Vagina (tissue), 2 donors: Measurements from ENCODE around the gene DDX10. TPM values are rescaled to one million over a fixed set of nuclear protein-coding genes. Genes with fewer than 3 reads are reported as not detected.

Source experiments
- DNase-seq, 2 donors: peaks; one replicate each; pipeline ENCODE4 v3.0.0-alpha.2; 2017; ENCODE audit errors: extremely low spot score in 2 of 2
- H3K27ac ChIP-seq: fragments of 200-600 bp; sonication (generic); one replicate; pipeline ENCODE4 v1.5.1; 2019
- H3K27me3 ChIP-seq: fragments of 200-600 bp; sonication (generic); one replicate; pipeline ENCODE4 v1.5.1; 2019
- H3K36me3 ChIP-seq, 2 donors: fragments of 200-600 bp; sonication (generic); one replicate each; pipeline ENCODE4 v1.5.1; 2017 to 2019
- H3K4me1 ChIP-seq: fragments of 200-600 bp; sonication (generic); one replicate; pipeline ENCODE4 v1.5.1; 2019
- H3K4me3 ChIP-seq, 2 donors: fragments of 200-600 bp; sonication (generic); 1 replicate in 1 of 2; 2 replicates in 1 of 2; pipeline ENCODE4 v1.5.1; 2016 to 2019
- H3K9me3 ChIP-seq: fragments of 200-600 bp; sonication (generic); one replicate; pipeline ENCODE4 v1.5.1; 2019
- POLR2A ChIP-seq, 2 donors: fragments of 450-650 bp; IDR thresholded peaks; one replicate each; pipeline ENCODE4 v1.6.1; 2017; ENCODE audit warnings: antibody characterized with exemption in 2 of 2, mild to moderate bottlenecking in 2 of 2, moderate library complexity in 2 of 2
- POLR2AphosphoS5 ChIP-seq, 2 donors: sonication (generic); formaldehyde crosslinking; IDR thresholded peaks; one replicate each; pipeline ENCODE4 v1.9.0; 2017; ENCODE audit warnings: antibody characterized with exemption in 2 of 2, mild to moderate bottlenecking in 2 of 2, low read depth in 1 of 2; ENCODE audit not compliant: insufficient read depth in 1 of 2
- intact Hi-C: fragments of 100-400 bp; cut with DNase I; formaldehyde crosslinking; loops from one replicate; pipeline ENCODE4 v1.15.1; 2023
- total RNA-seq: library from RNA; depleted of rRNA; stranded (reverse); fragments of >200 nt; gene quantifications from one replicate; pipeline ENCODE4 v1.2.3, GENCODE V29; 2016
- TF ChIP-seq, protein P1 (sequence below), 3 experiments: fragments of 450-650 bp in 2 of 3; fragments of 200-600 bp in 1 of 3; sonication (generic) in 1 of 3; IDR thresholded peaks; one replicate each; pipeline ENCODE4 v1.5.1; 2017 to 2019; ENCODE audit warnings: antibody characterized with exemption in 3 of 3, mild to moderate bottlenecking in 2 of 3, moderate library complexity in 2 of 3

DDX10 gene
- total RNA-seq, 1 donor from 2014 or later, result 23.8 TPM

DNA sequence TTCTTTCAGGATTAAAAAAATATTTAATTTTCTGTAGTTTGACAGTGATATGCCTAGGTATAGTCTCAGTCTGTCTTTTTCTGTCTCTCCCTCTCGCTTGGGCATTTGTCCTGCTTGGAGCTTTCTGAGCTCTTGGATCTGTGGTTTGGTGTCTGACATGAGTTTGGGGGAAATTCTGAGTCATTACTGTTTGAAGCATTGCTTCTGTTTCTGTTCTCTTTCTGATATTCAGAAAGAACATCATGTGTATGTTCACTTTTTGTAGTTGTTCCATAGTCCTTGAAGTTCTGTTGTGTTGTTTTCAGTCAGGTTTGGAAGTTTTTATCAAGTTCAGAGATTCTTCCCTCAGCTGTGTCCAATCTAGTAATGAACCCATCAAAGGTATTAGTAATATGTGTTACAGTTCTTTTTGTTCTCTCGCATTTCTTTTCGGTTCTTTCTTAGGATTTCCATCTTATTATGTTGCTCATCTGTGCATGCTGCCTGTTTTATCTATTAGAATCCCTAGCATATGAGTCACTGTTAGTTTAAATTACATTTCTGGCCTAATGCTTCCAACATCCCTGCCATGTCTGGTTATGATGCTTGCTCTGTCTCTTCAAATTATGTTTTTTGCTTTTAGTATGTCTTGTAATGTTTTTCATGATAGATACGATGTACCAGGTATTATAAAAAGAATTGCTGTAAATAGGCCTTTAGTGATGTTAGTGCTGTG, 48.4 kb downstream of the DDX10 start:
- intact Hi-C loops, result no loop called here
- H3K4me3 ChIP-seq, result no peak overlapping the region
- no peak for DNase-seq
- H3K36me3 ChIP-seq, result peaks cover 0 to 24% of the 10 kb centered on the region in 2 donors
- TF ChIP-seq POLR2A (IDR thresholded peaks at IDR 0.05) (no peak), POLR2AphosphoS5 (IDR thresholded peaks at IDR 0.05; ENCODE audit: insufficient read depth in 1 of 2, low read depth in 1 of 2) (no peak)
- TF ChIP-seq, protein P1, sequence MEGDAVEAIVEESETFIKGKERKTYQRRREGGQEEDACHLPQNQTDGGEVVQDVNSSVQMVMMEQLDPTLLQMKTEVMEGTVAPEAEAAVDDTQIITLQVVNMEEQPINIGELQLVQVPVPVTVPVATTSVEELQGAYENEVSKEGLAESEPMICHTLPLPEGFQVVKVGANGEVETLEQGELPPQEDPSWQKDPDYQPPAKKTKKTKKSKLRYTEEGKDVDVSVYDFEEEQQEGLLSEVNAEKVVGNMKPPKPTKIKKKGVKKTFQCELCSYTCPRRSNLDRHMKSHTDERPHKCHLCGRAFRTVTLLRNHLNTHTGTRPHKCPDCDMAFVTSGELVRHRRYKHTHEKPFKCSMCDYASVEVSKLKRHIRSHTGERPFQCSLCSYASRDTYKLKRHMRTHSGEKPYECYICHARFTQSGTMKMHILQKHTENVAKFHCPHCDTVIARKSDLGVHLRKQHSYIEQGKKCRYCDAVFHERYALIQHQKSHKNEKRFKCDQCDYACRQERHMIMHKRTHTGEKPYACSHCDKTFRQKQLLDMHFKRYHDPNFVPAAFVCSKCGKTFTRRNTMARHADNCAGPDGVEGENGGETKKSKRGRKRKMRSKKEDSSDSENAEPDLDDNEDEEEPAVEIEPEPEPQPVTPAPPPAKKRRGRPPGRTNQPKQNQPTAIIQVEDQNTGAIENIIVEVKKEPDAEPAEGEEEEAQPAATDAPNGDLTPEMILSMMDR (IDR thresholded peaks at IDR 0.05), result no peak
- H3K27me3 ChIP-seq, result no peaks in the 10 kb centered on the region
- H3K4me1 ChIP-seq, result no peaks in the 10 kb centered on the region
- peaks cover 6% of the 10 kb centered on the region for H3K9me3 ChIP-seq
- H3K27ac ChIP-seq, result no peak overlapping the region

DNA sequence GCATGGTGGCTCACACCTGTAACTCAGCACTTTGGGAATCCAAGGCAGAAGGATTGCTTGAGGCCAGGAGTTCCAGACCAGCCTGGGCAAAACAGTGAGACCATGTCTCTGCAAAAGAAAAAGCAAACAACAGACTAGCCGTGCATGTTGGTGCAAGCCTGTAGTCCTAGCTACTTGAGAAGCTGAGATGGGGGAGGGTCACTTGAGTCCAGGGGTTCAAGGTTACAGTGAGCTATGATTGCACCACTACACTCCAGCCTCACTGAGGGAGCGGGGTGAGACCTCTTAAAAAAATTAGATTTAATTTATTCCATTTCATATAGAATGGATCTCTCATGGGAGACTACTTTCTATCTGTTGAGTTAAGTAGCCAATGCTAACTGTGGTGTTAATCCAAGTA, 50.4 kb downstream of the DDX10 start:
- Histone ChIP-seq H3K4me1 (no peaks in the 10 kb centered on the region), H3K27ac (no peak overlapping the region), H3K27me3 (no peaks in the 10 kb centered on the region), H3K9me3 (no peaks in the 10 kb centered on the region), H3K36me3 (peaks cover 0 to 16% of the 10 kb centered on the region in 2 donors), H3K4me3 (no peak overlapping the region)
- intact Hi-C loops, result no loop called here
- no peak for DNase-seq
- TF ChIP-seq, protein P1 (IDR thresholded peaks at IDR 0.05), result no peak
- TF ChIP-seq POLR2A (IDR thresholded peaks at IDR 0.05), result no peak
- no peak for TF ChIP-seq POLR2AphosphoS5 (IDR thresholded peaks at IDR 0.05; ENCODE audit: insufficient read depth in 1 of 2, low read depth in 1 of 2)

DNA sequence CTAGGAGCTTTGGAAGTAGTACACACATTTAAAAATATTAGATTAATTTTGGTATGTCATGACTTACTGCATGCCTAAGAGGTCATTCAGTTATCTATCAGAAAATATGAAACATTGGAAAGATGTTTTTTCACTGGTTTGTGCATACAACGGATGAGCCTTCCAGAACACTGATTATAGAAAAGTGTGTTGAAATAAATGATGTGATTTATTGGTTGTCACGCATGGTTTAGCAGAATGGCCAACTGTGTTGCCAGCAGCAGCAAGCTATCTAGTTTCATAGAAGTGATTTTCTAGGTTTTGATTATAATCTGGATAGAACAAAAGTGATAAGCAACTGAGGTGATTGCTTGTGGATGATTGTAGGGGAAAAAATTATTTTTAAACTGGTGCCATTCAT, 53.6 kb downstream of the DDX10 start:
- Histone ChIP-seq H3K36me3 (peaks cover 0 to 21% of the 10 kb centered on the region in 2 donors), H3K27me3 (no peaks in the 10 kb centered on the region), H3K9me3 (no peaks in the 10 kb centered on the region), H3K4me1 (no peaks in the 10 kb centered on the region), H3K27ac (no peak overlapping the region), H3K4me3 (no peak overlapping the region)
- TF ChIP-seq, protein P1 (IDR thresholded peaks at IDR 0.05), result no peak
- TF ChIP-seq POLR2AphosphoS5 (IDR thresholded peaks at IDR 0.05; ENCODE audit: insufficient read depth in 1 of 2, low read depth in 1 of 2) (no peak), POLR2A (IDR thresholded peaks at IDR 0.05) (no peak)
- no peak for DNase-seq
- intact Hi-C loops, result no loop called here

DNA sequence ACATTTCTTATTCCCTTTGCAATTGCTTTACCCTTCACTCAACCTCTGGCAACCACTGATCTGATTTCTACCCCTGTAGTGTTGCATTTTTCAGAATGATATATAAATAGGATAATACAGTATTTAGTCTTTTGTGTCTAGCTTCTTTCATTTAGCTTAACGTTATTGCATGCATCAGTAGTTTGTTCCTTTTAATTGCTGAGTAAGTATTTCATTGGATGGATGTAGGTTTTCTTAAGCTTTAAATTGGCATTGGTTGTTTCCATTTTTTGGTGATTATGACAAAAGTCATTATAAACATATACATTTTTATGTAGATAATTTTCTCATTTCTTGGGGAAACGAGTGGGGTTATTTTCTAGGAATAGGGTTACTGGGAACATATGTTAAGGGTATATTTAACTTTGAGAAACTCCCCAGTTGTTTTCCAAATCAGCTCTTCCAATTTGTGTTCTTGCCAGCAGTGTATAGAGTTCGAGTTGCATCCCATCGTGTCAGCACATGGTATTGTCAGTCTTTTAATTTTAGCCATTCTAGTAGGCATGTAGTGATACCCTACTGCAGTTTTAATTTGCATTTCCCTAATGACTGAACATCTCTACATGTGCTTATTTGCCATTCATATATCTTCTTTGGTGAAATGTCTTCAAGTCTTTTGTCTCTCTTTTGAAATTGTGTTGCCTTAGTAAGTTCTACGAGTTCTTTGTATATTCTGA, 60.3 kb downstream of the DDX10 start:
- intact Hi-C loops, result no loop called here
- no peak overlapping the region for H3K4me3 ChIP-seq
- H3K27ac ChIP-seq, result no peak overlapping the region
- no peaks in the 10 kb centered on the region for H3K27me3 ChIP-seq
- peaks cover 5% of the 10 kb centered on the region for H3K4me1 ChIP-seq
- peaks cover 0 to 25% of the 10 kb centered on the region in 2 donors for H3K36me3 ChIP-seq
- DNase-seq, result no peak
- TF ChIP-seq, protein P1 (IDR thresholded peaks at IDR 0.05), result no peak
- TF ChIP-seq POLR2A (IDR thresholded peaks at IDR 0.05) (no peak), POLR2AphosphoS5 (IDR thresholded peaks at IDR 0.05; ENCODE audit: insufficient read depth in 1 of 2, low read depth in 1 of 2) (no peak)
- H3K9me3 ChIP-seq, result no peaks in the 10 kb centered on the region
